ENCODE data around the gene LTBP2.

LTBP2 gene

GRCh38 chr14:74591394-74591793 lies 20.6 kb downstream of the LTBP2 start:
- DNase-seq (ENCODE audit: low read depth) = no peak

- DNase-seq (ENCODE audit: low read depth) = no peak
Observed at GRCh38 chr14:74589291-74589879, 22.7 kb downstream of the LTBP2 start.

GRCh38 chr14:74587363-74587707 lies 24.7 kb downstream of the LTBP2 start:
- no peak for DNase-seq (ENCODE audit: low read depth)

DNA sequence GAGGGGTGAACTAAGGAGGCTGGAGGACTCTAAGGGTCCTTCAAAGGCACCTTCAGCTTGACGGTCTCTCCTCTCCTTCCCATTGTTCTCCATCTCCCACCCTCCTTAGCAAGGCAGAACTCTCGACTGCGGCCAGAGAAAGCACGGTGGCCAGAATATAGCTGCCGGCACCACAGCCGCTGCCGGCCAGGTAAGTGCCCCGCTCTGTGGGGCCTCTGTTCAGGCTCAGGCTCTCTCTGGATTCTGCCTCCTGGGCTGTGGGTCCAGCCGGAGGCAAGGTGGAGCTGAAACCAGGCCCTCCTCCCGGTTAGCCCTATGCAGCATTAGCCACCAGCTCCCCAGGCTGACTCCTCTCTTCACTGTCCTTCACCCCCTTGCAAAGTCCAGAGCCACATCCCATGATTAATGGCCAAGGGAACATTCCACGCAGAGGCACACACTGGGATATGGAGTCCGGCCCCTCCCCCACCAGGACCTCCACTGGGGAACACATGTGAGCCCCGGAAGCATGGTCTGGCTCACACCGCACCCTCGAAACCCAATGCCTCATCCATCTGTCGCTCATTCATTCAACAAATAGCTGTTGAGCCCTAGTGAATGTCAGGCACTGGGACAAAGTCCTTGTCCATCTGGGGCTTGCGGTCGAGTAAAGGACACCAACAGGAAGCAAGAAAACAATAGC lies 25.2 kb downstream of the LTBP2 start:
- DNase-seq (ENCODE audit: low read depth) = no peak

DNA sequence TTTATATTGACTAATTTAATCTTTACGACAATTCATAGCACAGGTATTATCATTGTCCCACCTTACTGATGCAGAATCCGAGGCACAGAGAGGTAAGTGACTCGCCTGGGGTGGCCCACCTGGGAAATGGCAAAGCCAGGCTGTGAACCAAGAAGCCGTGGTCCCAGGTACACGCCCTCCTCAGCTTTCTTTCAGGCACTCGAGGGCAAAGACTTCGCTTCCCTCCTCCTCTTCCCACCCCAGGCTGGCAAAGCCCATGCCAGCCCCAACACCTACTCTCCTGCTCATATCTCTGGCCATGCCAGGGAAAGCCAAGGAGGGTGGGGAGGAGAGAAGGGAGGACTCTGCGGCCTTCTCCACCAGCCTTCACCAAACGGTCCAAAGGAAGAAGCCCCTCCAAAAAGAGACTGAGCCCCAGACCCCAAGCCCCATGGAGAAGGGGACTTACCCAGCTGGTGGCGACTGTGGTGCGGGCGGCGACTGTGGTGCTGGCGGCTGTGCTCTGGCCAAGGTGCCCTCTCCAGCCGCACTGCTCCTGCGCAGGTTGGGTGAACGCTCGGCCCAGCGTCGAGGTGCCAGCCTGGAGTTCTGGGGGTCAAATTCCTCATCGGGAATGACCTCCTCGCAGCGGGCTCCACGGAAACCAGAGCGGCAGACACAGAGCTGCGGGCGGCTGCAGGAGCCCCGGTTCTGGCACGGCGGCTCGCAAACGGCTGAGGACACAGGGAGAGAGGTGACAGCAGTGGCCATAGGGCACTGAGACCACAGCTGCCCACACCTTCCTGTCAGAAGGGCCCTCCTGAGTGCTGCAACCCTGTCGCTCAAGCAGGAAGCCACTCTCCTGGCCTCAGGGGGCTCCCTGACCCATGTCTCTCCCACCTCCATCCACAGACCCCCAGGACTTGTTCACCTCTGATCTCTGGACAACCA lies 26.4 kb downstream of the LTBP2 start:
- no peak for DNase-seq (ENCODE audit: low read depth)

DNA sequence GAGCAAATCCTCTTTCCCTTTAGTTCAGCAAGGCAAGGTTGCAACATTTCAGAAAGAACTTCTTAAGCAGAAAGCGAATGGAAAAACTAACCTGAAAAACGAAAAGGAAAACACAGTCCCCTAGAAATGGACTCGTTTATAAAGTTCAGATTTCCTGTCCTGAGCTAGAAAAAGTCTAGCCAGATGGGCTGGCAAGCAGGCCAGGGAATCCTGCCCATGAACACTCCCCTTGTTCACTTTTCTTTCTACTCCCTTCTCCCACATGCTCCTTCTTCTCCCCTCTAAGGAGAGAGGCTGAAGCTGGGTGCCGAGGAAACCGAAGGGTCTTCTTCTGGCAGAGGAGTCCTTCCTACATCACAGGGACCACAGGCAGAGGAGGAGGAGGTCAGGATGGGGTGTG lies 27.1 kb downstream of the LTBP2 start:
- DNase-seq (ENCODE audit: low read depth) = no peak

DNA sequence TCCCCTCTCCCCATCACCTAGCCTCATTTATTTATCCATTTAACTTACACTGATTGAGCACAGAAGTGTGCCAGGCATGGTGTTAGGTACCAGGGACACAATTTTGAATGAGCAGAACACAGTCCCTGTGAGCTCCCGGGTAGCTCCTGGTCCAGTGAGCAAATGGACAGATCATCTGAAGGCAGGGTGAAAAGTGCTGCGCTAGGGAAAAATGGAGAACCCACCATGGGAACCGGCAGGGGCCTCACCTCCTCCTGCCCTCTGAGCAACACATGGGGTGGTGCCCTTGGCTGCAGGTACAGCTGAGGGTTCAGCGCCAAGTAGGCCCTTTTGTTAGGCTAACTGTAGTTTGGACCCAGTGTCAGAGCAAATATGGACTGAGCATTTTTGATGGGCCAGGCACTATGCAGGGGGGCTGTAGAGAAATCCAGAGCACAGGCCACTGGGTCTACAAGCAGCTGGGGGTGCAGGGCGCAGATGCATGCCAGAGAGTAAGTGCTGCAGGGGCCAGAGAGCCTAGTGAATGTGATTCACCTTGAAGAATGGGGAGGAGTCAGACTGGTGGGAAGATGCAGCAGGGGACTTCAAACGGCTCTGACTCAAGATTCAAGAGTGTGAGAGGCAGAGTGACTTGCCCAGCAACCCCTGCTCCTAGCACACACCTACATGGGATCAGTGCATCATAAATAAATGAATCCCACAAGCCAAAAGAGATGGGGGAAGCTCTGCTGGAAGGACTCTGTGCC lies 28.2 kb downstream of the LTBP2 start:
- no peak for DNase-seq (ENCODE audit: low read depth)

- no peak for DNase-seq (ENCODE audit: low read depth)
Observed at GRCh38 chr14:74582910-74583581, 29.0 kb downstream of the LTBP2 start.

DNA sequence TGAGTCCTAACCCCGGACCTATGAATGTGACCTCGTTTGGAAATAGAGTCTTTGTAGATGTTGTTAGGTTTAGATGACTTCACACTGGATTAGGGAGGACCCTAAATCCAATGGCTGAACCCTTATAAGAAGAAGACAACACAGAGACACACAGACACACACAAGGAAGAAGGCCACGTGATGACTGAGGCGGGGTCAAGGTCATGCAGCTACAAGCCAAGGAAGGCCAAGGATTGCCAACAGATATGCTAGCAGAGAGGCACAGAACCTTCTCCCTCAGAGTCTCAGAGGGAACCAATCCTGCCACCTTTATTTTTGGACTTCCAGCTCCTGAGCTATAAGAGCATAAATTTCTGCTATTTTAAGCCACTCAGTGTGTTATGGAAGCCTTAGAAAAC lies 31.8 kb downstream of the LTBP2 start:
- DNase-seq (ENCODE audit: low read depth) = no peak

- no peak for DNase-seq (ENCODE audit: low read depth)
Observed at GRCh38 chr14:74579447-74580274, 32.4 kb downstream of the LTBP2 start.

DNA sequence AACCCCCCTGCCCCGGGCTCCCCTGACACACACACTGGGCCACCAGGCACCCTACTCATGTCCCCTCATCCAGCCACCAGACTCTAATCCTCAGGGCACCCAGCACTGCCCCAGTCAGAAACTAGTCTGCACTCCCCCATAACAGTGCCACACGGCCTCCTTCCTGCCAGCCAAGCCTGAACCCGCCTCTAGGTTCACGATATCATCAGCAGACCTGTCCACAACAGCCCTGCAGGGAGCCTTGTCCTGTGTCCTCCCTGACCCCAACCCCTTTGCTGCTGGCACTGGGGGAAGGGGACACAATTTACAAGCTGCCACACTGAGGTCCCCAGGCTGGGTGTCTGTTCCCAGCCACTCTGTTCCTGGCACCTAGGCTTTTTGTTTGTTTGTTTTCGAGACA lies 33.6 kb downstream of the LTBP2 start:
- no peak for DNase-seq (ENCODE audit: low read depth)

DNA sequence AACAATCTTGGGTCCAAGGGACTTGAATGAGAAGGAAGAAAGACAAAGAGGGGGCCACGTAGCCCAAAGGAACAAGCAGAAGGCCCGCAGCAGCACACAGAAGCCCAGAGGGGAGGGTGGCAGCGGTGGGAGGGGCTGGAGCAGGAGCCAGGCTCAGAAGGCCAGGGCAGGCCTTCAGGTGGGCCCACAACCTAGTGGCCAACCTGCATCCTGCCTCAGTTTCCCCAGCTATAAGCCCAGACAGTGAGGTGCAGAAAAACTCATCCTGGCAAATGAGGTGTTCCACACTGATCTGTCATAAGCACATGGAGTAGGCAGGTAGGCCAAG lies 34.1 kb downstream of the LTBP2 start:
- DNase-seq (ENCODE audit: low read depth) = no peak

DNA sequence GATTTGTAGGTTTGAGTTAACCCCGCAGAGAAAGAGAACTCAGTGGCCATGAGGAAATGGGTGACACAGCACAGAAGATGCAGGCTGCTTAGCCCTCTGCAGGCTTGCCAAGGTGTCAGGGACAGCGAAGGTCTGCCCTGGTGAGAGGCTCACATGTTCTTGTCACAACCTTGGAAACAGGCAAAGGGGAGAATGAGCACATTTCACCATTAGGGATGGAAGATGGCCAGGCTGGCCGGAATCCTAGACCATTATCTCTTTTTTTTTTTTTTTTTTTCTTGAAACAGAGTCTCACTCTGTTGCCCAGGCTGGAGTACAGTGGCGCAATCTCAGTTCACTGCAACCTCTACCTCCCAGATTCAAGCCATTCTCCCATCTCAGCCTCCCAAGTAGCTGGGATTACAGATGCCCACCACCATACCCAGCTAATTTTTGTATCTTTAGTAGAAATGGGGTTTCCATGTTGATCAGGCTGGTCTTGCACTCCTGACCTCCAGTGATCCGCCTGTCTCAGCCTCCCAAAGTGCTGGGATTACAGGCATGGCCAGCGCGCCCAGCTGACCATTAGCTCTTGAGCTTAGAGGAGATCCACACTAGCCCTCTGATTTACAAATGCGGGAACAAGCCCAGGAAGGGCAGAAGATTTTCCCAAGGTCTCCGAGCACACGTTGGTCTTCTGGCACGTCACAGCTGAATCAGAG lies 34.6 kb downstream of the LTBP2 start:
- DNase-seq (ENCODE audit: low read depth) = no peak

- DNase-seq (ENCODE audit: low read depth) = no peak
Observed at GRCh38 chr14:74575936-74576335, 36.1 kb downstream of the LTBP2 start.

- no peak for DNase-seq (ENCODE audit: low read depth)
Observed at GRCh38 chr14:74575507-74575906, 36.5 kb downstream of the LTBP2 start.

GRCh38 chr14:74574706-74575105 lies 37.3 kb downstream of the LTBP2 start:
- DNase-seq (ENCODE audit: low read depth) = no peak

DNA sequence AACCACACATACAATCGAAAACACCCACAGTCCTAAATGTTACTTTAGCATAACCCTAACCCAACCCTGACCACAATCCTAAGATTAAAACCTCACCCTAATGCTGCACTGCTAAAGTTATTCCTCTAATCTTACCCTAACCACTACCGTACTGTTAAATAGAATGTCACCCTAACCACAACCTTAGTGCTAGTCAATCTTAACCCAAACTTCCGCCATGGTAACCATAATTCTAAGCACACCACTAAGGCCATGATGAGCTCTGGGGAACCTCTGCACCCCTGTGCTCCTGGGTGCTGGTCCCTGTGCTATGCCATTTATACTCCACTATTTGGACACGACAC lies 38.0 kb downstream of the LTBP2 start:
- DNase-seq (ENCODE audit: low read depth) = no peak

- DNase-seq (ENCODE audit: low read depth) = no peak
Observed at GRCh38 chr14:74573421-74574089, 38.5 kb downstream of the LTBP2 start.

- no peak for DNase-seq (ENCODE audit: low read depth)
Observed at GRCh38 chr14:74572726-74573301, 39.2 kb downstream of the LTBP2 start.

All from fibroblast of the conjunctiva (primary cell).